ENCODE measurements around the gene PEX5L. TPM values are rescaled to one million over a fixed set of nuclear protein-coding genes. Genes with fewer than 3 reads are reported as not detected.

Gene PEX5L
- total RNA-seq, 1 donor from 2014 or later: 1.0 TPM

- no peak for DNase-seq (ENCODE audit: low spot score, unreplicated experiment)
- Mint-ChIP-seq H3K4me1 (ENCODE audit: low read depth) (no peaks in the 10 kb centered on the region), H3K27me3 (no peaks in the 10 kb centered on the region), H3K27ac (no peak overlapping the region), H3K9me3 (ENCODE audit: low read depth) (no peaks in the 10 kb centered on the region), H3K4me3 (ENCODE audit: low read depth) (no peak overlapping the region), H3K36me3 (ENCODE audit: insufficient read depth) (peaks cover 18% of the 10 kb centered on the region)
- no peak for TF ChIP-seq CTCF (IDR thresholded peaks at IDR 0.05; ENCODE audit: unreplicated experiment)
Observed at GRCh38 chr3:179765396-179765795, 271.3 kb downstream of the PEX5L start.

- Mint-ChIP-seq H3K27ac (no peak overlapping the region), H3K4me3 (ENCODE audit: low read depth) (no peak overlapping the region), H3K4me1 (ENCODE audit: low read depth) (no peaks in the 10 kb centered on the region), H3K36me3 (ENCODE audit: insufficient read depth) (peaks cover 24% of the 10 kb centered on the region), H3K27me3 (no peaks in the 10 kb centered on the region), H3K9me3 (ENCODE audit: low read depth) (no peaks in the 10 kb centered on the region)
- no peak for TF ChIP-seq CTCF (IDR thresholded peaks at IDR 0.05; ENCODE audit: unreplicated experiment)
- no peak for DNase-seq (ENCODE audit: low spot score, unreplicated experiment)
Observed at GRCh38 chr3:179760944-179761343, 275.8 kb downstream of the PEX5L start.

DNA sequence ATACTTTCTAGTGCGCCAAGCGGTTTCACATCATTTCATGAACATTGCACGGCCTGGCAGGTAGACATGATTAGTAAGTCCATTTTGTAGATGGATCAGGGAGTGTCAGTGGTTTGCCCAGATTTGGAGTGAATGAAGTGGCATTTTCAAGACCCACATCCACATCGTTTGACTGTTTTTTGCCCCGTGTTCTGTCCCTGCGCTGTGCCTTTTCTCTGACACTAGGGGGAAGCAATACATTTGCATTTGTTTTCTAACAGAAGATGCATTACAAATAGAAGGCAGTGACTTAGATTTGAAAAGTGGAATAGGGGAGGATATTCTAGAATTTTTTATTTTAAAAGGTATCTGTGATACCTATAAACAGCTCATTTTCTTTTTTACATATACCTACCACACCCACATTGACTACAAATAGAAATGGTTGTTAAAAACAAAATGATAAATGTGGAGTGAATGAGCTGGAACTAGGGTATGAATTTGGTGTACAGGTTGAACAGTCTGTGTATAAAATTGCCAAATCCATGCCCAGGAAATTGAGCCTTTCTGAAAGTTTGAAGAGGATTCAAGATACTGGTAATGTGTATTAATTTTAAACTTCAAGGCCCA is 285.9 kb downstream of the PEX5L start:
- no peak overlapping the region for H3K27ac Mint-ChIP-seq

GRCh38 chr3:179745716-179746115 is 291.0 kb downstream of the PEX5L start:
- DNase-seq (ENCODE audit: low spot score, unreplicated experiment): no peak
- no peaks in the 10 kb centered on the region for H3K9me3 Mint-ChIP-seq (ENCODE audit: low read depth)
- peaks cover 13% of the 10 kb centered on the region for H3K36me3 Mint-ChIP-seq (ENCODE audit: insufficient read depth)
- H3K27me3 Mint-ChIP-seq: no peaks in the 10 kb centered on the region
- TF ChIP-seq CTCF (IDR thresholded peaks at IDR 0.05; ENCODE audit: unreplicated experiment): no peak
- H3K4me3 Mint-ChIP-seq (ENCODE audit: low read depth): no peak overlapping the region
- H3K27ac Mint-ChIP-seq: no peak overlapping the region
- peaks cover 6% of the 10 kb centered on the region for H3K4me1 Mint-ChIP-seq (ENCODE audit: low read depth)

More for the DNA sequence above, 285.9 kb downstream of the PEX5L start:
- no peaks in the 10 kb centered on the region for H3K4me1 Mint-ChIP-seq (ENCODE audit: low read depth)
- H3K4me3 Mint-ChIP-seq (ENCODE audit: low read depth): no peak overlapping the region
- TF ChIP-seq CTCF (IDR thresholded peaks at IDR 0.05; ENCODE audit: unreplicated experiment): peak; percentile 58
- peaks cover 3% of the 10 kb centered on the region for H3K36me3 Mint-ChIP-seq (ENCODE audit: insufficient read depth)
- H3K9me3 Mint-ChIP-seq (ENCODE audit: low read depth): no peaks in the 10 kb centered on the region
- DNase-seq (ENCODE audit: low spot score, unreplicated experiment): no peak
- H3K27me3 Mint-ChIP-seq: no peaks in the 10 kb centered on the region

GRCh38 chr3:179745079-179745478 is 291.7 kb downstream of the PEX5L start:
- no peaks in the 10 kb centered on the region for H3K27me3 Mint-ChIP-seq
- H3K27ac Mint-ChIP-seq: no peak overlapping the region
- H3K36me3 Mint-ChIP-seq (ENCODE audit: insufficient read depth): peaks cover 13% of the 10 kb centered on the region
- no peak for TF ChIP-seq CTCF (IDR thresholded peaks at IDR 0.05; ENCODE audit: unreplicated experiment)
- H3K4me1 Mint-ChIP-seq (ENCODE audit: low read depth): peaks cover 6% of the 10 kb centered on the region
- no peak overlapping the region for H3K4me3 Mint-ChIP-seq (ENCODE audit: low read depth)
- DNase-seq (ENCODE audit: low spot score, unreplicated experiment): no peak
- no peaks in the 10 kb centered on the region for H3K9me3 Mint-ChIP-seq (ENCODE audit: low read depth)

Measured in progenitor cell of endocrine pancreas (in vitro differentiated cells).